Gastroesophageal sphincter (tissue), 3 donors: ENCODE data around the gene MAN2B2.

ENCODE experiments used
- EP300 ChIP-seq: sonication (generic); formaldehyde crosslinking; IDR thresholded peaks from one replicate; pipeline ENCODE4 v1.6.1; 2017; ENCODE audit warnings: antibody characterized with exemption, mild to moderate bottlenecking
- POLR2A ChIP-seq, 2 donors: fragments of 450-650 bp; IDR thresholded peaks; one replicate each; pipeline ENCODE4 v1.6.1; 2017; ENCODE audit warnings: antibody characterized with exemption in 2 of 2, mild to moderate bottlenecking in 2 of 2, moderate library complexity in 1 of 2
- POLR2AphosphoS5 ChIP-seq: sonication (generic); formaldehyde crosslinking; IDR thresholded peaks from one replicate; pipeline ENCODE4 v1.6.1; 2017; ENCODE audit warnings: antibody characterized with exemption
- TF ChIP-seq, protein P1 (sequence below), 4 experiments: fragments of 200-600 bp in 2 of 4; fragments of 450-650 bp in 2 of 4; sonication (generic) in 1 of 4; IDR thresholded peaks; one replicate each; pipeline ENCODE4 v1.5.1; 2017 to 2019; ENCODE audit warnings: antibody characterized with exemption in 4 of 4, mild to moderate bottlenecking in 2 of 4, moderate library complexity in 2 of 4

- TF ChIP-seq POLR2AphosphoS5 (no peak), POLR2A (IDR thresholded peaks at IDR 0.05) (no peak), EP300 (no peak)
- TF ChIP-seq, protein P1, sequence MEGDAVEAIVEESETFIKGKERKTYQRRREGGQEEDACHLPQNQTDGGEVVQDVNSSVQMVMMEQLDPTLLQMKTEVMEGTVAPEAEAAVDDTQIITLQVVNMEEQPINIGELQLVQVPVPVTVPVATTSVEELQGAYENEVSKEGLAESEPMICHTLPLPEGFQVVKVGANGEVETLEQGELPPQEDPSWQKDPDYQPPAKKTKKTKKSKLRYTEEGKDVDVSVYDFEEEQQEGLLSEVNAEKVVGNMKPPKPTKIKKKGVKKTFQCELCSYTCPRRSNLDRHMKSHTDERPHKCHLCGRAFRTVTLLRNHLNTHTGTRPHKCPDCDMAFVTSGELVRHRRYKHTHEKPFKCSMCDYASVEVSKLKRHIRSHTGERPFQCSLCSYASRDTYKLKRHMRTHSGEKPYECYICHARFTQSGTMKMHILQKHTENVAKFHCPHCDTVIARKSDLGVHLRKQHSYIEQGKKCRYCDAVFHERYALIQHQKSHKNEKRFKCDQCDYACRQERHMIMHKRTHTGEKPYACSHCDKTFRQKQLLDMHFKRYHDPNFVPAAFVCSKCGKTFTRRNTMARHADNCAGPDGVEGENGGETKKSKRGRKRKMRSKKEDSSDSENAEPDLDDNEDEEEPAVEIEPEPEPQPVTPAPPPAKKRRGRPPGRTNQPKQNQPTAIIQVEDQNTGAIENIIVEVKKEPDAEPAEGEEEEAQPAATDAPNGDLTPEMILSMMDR (IDR thresholded peaks at IDR 0.05) = no peak
Observed at GRCh38 chr4:6620891-6621555, 46.0 kb downstream of the MAN2B2 start.
